Gastrocnemius medialis (tissue), 4 donors: ENCODE results near the gene COX14. TPM values are rescaled to one million over a fixed set of nuclear protein-coding genes. Genes with fewer than 3 reads are reported as not detected.
"Not testable (repeated sequence)": the region's sequence is repeated elsewhere in the genome, so short reads cannot be mapped to it uniquely, and the experiment has no call there.

Experiments
- ATAC-seq, 2 donors: fragments of 150-250 bp; one replicate each; pipeline ENCODE4 v1.9.1; 2016
- DNase-seq, 2 donors: peaks; one replicate each; pipeline ENCODE4 v3.0.0-alpha.2; 2019
- H3K27ac ChIP-seq, 4 donors: fragments of 200-600 bp; sonication (generic); 1 replicate in 1 of 4; 2 replicates in 3 of 4; pipeline ENCODE4 v1.5.1; 2016 to 2018; ENCODE audit warnings: mild to moderate bottlenecking in 2 of 4, moderate library complexity in 1 of 4
- H3K27me3 ChIP-seq, 3 donors: fragments of 200-600 bp; sonication (generic) in 2 of 3; 1 replicate in 1 of 3; 2 replicates in 2 of 3; pipeline versions ENCODE4 v1.5.1 to v1.6.0; 2016 to 2019; ENCODE audit warnings: mild to moderate bottlenecking in 1 of 3, moderate library complexity in 1 of 3
- H3K36me3 ChIP-seq, 2 donors: fragments of 200-600 bp; sonication (generic) in 1 of 2; one replicate each; pipeline ENCODE4 v1.5.1; 2017 to 2018
- H3K4me1 ChIP-seq, 2 donors: fragments of 200-600 bp; sonication (generic) in 1 of 2; one replicate each; pipeline ENCODE4 v1.5.1; 2016 to 2017; ENCODE audit warnings: mild to moderate bottlenecking in 2 of 2
- H3K4me3 ChIP-seq, 4 donors: fragments of 200-600 bp; sonication (generic) in 3 of 4; 1 replicate in 1 of 4; 2 replicates in 3 of 4; pipeline ENCODE4 v1.5.1; 2016 to 2019; ENCODE audit warnings: mild to moderate bottlenecking in 2 of 4
- H3K9me3 ChIP-seq, 3 donors: fragments of 200-600 bp; sonication (generic) in 2 of 3; 1 replicate in 1 of 3; 2 replicates in 2 of 3; pipeline ENCODE4 v1.5.1; 2016 to 2019
- CTCF ChIP-seq, 5 experiments: fragments of 450-650 bp in 3 of 5; fragments of 200-600 bp in 2 of 5; sonication (generic) in 2 of 5; IDR thresholded peaks in 4 of 5; conservative IDR thresholded peaks in 1 of 5; 1 replicate in 4 of 5; 2 replicates in 1 of 5; pipeline ENCODE4 v1.5.1; 2016 to 2019; ENCODE audit warnings: antibody characterized with exemption in 5 of 5, mild to moderate bottlenecking in 3 of 5, moderate library complexity in 3 of 5
- POLR2A ChIP-seq, 2 donors: fragments of 450-650 bp; IDR thresholded peaks; one replicate each; pipeline ENCODE4 v1.6.1; 2017; ENCODE audit warnings: antibody characterized with exemption in 2 of 2, mild to moderate bottlenecking in 2 of 2, moderate library complexity in 2 of 2
- in situ Hi-C, 4 donors: fragments of 200-750 bp; cut with MboI; loops; one replicate each; pipeline versions ENCODE4 v1.15.0 to v1.8.0; 2017; ENCODE audit warnings: low sequenced_read_pairs in 4 of 4
- intact Hi-C: fragments of 100-400 bp; cut with DNase I; formaldehyde crosslinking; loops from one replicate; pipeline ENCODE4 v1.15.1; 2023; ENCODE audit warnings: low total_unique reads
- total RNA-seq, 4 donors: library from RNA; depleted of rRNA; stranded (reverse); fragments of >200 nt; gene quantifications; one replicate each; pipeline versions ENCODE4 v1.1.0 to v1.2.3, GENCODE V29; 2016

Gene COX14
- total RNA-seq, 4 donors from 2014 or later: 98.8 to 137 (median 106) TPM

GRCh38 chr12:50151047-50151687 lies 39.1 kb downstream of the COX14 start:
- H3K9me3 ChIP-seq: no peaks in the 10 kb centered on the region
- H3K4me1 ChIP-seq: peaks cover 5 to 6% of the 10 kb centered on the region in 2 donors
- H3K4me3 ChIP-seq: no peak overlapping the region
- H3K27ac ChIP-seq: no peak overlapping the region
- DNase-seq: no peak
- in situ Hi-C loops: no loop called here
- TF ChIP-seq CTCF (IDR thresholded peaks at IDR 0.05 in 4 of 5, conservative IDR thresholded peaks at IDR 0.05 in 1 of 5) (no peak), POLR2A (IDR thresholded peaks at IDR 0.05) (no peak)
- no peaks in the 10 kb centered on the region for H3K27me3 ChIP-seq
- no peaks in the 10 kb centered on the region for H3K36me3 ChIP-seq
- ATAC-seq: no peak
- intact Hi-C loops: no loop called here

DNA sequence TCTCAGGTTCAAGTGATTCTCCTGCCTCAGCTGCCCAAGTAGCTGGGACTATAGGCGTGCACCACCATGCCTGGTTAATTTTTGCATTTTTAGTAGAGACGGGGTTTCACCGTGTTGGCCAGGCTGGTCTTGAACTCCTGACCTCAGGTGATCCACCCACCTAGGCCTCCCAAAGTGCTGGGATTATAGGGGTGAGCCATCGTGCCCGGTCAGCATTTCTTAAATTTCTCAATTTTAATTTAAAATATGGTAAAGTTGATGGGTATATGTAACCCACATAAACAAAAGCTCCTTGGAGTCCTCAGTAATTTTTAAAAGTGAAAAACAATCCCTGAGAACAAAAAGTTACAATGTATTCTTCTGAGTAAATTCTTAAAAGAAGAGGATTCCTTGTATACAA lies 42.9 kb downstream of the COX14 start:
- H3K36me3 ChIP-seq, H3K4me1 ChIP-seq, H3K27ac ChIP-seq, H3K27me3 ChIP-seq, H3K9me3 ChIP-seq, H3K4me3 ChIP-seq, ATAC-seq, DNase-seq, intact Hi-C loops, in situ Hi-C loops: not testable (repeated sequence)

- DNase-seq: no peak
- in situ Hi-C loops: no loop called here
- Histone ChIP-seq H3K27me3 (no peaks in the 10 kb centered on the region), H3K4me3 (no peak overlapping the region), H3K9me3 (no peaks in the 10 kb centered on the region), H3K4me1 (no peaks in the 10 kb centered on the region), H3K27ac (no peak overlapping the region), H3K36me3 (no peaks in the 10 kb centered on the region)
- no peak for TF ChIP-seq POLR2A (IDR thresholded peaks at IDR 0.05)
- no peak for TF ChIP-seq CTCF (IDR thresholded peaks at IDR 0.05 in 4 of 5, conservative IDR thresholded peaks at IDR 0.05 in 1 of 5)
- no peak for ATAC-seq
- intact Hi-C loops: no loop called here
Observed at GRCh38 chr12:50156641-50157040, 44.6 kb downstream of the COX14 start.

DNA sequence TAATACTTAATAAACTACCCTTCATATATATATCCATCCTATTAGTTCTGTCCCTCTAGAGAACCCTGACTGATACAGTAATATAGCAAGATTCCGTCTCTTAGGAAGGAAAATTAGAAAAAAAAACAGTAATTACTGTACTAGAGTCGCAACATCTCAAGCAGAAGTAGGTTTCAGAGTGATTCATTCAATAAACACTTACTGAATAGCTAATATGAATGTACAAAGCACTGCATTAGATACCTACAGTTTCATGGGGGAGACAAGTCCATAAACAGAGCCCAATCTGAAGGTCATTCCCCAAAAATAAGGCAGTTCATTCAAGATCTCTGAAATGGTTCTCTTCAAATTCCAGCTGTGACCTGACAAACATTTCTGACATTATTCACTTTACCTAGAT lies 45.2 kb downstream of the COX14 start:
- in situ Hi-C loops (no loop called here), intact Hi-C loops (no loop called here)
- no peaks in the 10 kb centered on the region for H3K27me3 ChIP-seq
- no peak overlapping the region for H3K27ac ChIP-seq
- H3K9me3 ChIP-seq: no peaks in the 10 kb centered on the region
- H3K4me3 ChIP-seq: no peak overlapping the region
- DNase-seq (no peak), ATAC-seq (no peak)
- H3K4me1 ChIP-seq: no peaks in the 10 kb centered on the region
- no peaks in the 10 kb centered on the region for H3K36me3 ChIP-seq
- TF ChIP-seq CTCF (IDR thresholded peaks at IDR 0.05 in 4 of 5, conservative IDR thresholded peaks at IDR 0.05 in 1 of 5) (no peak), POLR2A (IDR thresholded peaks at IDR 0.05) (no peak)

- no peak for TF ChIP-seq POLR2A (IDR thresholded peaks at IDR 0.05)
- TF ChIP-seq CTCF (IDR thresholded peaks at IDR 0.05 in 4 of 5, conservative IDR thresholded peaks at IDR 0.05 in 1 of 5): no peak
- in situ Hi-C loops: loop anchor here in 1 of 4 donors (10.0 kb wide), 1 partner anchor 56 kb away; the partner anchor contains the start of gene GPD1
- Histone ChIP-seq H3K36me3 (no peaks in the 10 kb centered on the region), H3K4me3 (no peak overlapping the region), H3K27me3 (no peaks in the 10 kb centered on the region), H3K9me3 (no peaks in the 10 kb centered on the region), H3K27ac (no peak overlapping the region), H3K4me1 (no peaks in the 10 kb centered on the region)
- DNase-seq (no peak), ATAC-seq (no peak)
- intact Hi-C loops: no loop called here
Observed at GRCh38 chr12:50160643-50161042, 48.6 kb downstream of the COX14 start.
